GM06990 (cell line): Measurements from ENCODE around the gene CNTN2.

Experiments used
- DNase-seq: peaks from one replicate; pipeline ENCODE4 v3.0.0-alpha.2; 2011; ENCODE audit not compliant: insufficient read length; ENCODE audit errors: extremely low read depth
- H3K27me3 ChIP-seq: replicated peaks from 2 replicates; pipeline ENCODE4 v1.6.0; 2011; ENCODE audit warnings: low read length; ENCODE audit not compliant: control insufficient read depth, insufficient read depth
- H3K36me3 ChIP-seq: 2 replicates; pipeline ENCODE4 v1.5.1; 2011; ENCODE audit warnings: low read length; ENCODE audit not compliant: control insufficient read depth, insufficient read depth
- H3K4me3 ChIP-seq: replicated peaks from 2 replicates; pipeline ENCODE4 v1.5.1; 2011; ENCODE audit warnings: low read depth, mild to moderate bottlenecking, control low read depth, low read length
- TF ChIP-seq, protein P1 (sequence below): IDR thresholded peaks from 2 replicates; pipeline ENCODE4 v1.5.1; 2011; ENCODE audit warnings: low read length, control low read depth, mild to moderate bottlenecking, inconsistent platforms; ENCODE audit not compliant: insufficient read depth, poor library complexity, severe bottlenecking

CNTN2 gene

GRCh38 chr1:205043866-205044265, 854 bp downstream of the CNTN2 start:
- TF ChIP-seq, protein P1, sequence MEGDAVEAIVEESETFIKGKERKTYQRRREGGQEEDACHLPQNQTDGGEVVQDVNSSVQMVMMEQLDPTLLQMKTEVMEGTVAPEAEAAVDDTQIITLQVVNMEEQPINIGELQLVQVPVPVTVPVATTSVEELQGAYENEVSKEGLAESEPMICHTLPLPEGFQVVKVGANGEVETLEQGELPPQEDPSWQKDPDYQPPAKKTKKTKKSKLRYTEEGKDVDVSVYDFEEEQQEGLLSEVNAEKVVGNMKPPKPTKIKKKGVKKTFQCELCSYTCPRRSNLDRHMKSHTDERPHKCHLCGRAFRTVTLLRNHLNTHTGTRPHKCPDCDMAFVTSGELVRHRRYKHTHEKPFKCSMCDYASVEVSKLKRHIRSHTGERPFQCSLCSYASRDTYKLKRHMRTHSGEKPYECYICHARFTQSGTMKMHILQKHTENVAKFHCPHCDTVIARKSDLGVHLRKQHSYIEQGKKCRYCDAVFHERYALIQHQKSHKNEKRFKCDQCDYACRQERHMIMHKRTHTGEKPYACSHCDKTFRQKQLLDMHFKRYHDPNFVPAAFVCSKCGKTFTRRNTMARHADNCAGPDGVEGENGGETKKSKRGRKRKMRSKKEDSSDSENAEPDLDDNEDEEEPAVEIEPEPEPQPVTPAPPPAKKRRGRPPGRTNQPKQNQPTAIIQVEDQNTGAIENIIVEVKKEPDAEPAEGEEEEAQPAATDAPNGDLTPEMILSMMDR = no peak
- no peaks in the 10 kb centered on the region for H3K36me3 ChIP-seq
- no peak overlapping the region for H3K4me3 ChIP-seq
- H3K27me3 ChIP-seq = peaks cover 4% of the 10 kb centered on the region
- no peak for DNase-seq

- TF ChIP-seq, protein P1 = no peak
- Histone ChIP-seq H3K27me3 (peaks cover 2% of the 10 kb centered on the region), H3K4me3 (no peak overlapping the region), H3K36me3 (no peaks in the 10 kb centered on the region)
- no peak for DNase-seq
These were observed 1.7 kb downstream of the CNTN2 start for GRCh38 chr1:205044741-205045140.

GRCh38 chr1:205045146-205045545, 2.1 kb downstream of the CNTN2 start:
- Histone ChIP-seq H3K27me3 (peaks cover 2% of the 10 kb centered on the region), H3K36me3 (no peaks in the 10 kb centered on the region), H3K4me3 (no peak overlapping the region)
- TF ChIP-seq, protein P1 = no peak
- DNase-seq = no peak

DNA sequence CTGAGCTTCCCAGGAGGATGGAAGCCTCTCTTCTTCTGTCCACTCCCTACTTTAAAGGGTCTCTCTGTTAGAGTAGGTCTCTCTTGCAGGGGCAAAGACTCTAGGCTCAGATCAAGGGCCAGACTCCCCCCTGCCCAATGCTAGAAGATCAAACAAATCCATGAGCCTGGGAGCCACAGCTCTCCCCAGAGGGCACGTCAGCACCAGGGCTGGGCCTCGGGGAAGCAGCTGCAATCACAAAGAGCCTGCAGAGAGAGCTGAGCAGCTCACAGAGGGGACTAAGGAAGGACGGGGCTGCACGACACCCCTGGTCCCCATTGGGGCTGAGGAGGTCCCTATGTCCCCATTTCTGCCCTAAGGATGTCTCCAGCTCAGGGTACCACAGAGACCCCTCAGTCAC, 3.9 kb downstream of the CNTN2 start:
- Histone ChIP-seq H3K4me3 (no peak overlapping the region), H3K36me3 (no peaks in the 10 kb centered on the region), H3K27me3 (peaks cover 2% of the 10 kb centered on the region)
- DNase-seq = no peak
- TF ChIP-seq, protein P1 = no peak

GRCh38 chr1:205047764-205048231, 4.8 kb downstream of the CNTN2 start:
- TF ChIP-seq, protein P1 = no peak
- no peak for DNase-seq
- H3K27me3 ChIP-seq = peaks cover 2% of the 10 kb centered on the region

GRCh38 chr1:205048382-205048781, 5.4 kb downstream of the CNTN2 start:
- no peak for DNase-seq
- Histone ChIP-seq H3K27me3 (peaks cover 2% of the 10 kb centered on the region), H3K36me3 (no peaks in the 10 kb centered on the region)

More at GRCh38 chr1:205047764-205048231, 4.8 kb downstream of the CNTN2 start:
- no peaks in the 10 kb centered on the region for H3K36me3 ChIP-seq
- H3K4me3 ChIP-seq = no peak overlapping the region

More at GRCh38 chr1:205048382-205048781, 5.4 kb downstream of the CNTN2 start:
- no peak overlapping the region for H3K4me3 ChIP-seq
- TF ChIP-seq, protein P1 = no peak
